Smooth muscle cell of the brain vasculature (primary cell): ENCODE measurements around the gene SRXN1.
A peak's percentile ranks its signal among the peaks of the same experiment; 100 is the strongest.
"Not testable (repeated sequence)": the region's sequence is repeated elsewhere in the genome, so short reads cannot be mapped to it uniquely, and the experiment has no call there.

ENCODE experiments used
- DNase-seq: peaks from one replicate; pipeline ENCODE4 v3.0.0-alpha.2; 2012; ENCODE audit warnings: low read depth, low spot score

Gene SRXN1

DNA sequence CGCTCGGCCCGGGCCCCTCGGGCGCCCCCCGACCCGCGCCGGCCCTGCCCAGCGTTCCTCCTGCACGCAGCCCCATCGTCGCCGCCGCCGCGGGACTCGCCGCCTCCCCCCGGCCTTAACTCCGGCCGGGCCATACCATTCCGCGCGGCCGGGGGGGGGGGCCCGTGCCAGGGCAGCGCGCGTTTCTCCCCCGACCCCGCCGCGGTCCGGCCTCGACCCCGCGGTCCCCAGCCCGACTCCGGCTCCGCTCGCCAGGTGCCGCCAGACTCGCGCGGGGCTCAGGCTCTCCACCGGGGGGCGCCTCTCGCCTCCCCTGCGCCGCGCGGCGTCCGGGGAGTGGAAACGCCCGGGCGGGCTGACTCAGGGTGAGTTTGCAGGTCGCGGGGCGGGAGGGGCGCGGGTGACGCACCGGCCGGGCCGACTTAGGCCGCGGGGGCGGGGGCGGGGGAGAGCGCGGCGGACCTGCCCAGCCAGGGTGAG, at the start of gene SRXN1:
Gene SRXN1 (minus strand): TSS at position 91 of the 480 bp plus-strand sequence. CDS start 15 bp downstream, at position 76.
- peak; percentile 52 for DNase-seq

GRCh38 chr20:701401-702129, 48.6 kb upstream of the SRXN1 start:
- DNase-seq: no peak

DNA sequence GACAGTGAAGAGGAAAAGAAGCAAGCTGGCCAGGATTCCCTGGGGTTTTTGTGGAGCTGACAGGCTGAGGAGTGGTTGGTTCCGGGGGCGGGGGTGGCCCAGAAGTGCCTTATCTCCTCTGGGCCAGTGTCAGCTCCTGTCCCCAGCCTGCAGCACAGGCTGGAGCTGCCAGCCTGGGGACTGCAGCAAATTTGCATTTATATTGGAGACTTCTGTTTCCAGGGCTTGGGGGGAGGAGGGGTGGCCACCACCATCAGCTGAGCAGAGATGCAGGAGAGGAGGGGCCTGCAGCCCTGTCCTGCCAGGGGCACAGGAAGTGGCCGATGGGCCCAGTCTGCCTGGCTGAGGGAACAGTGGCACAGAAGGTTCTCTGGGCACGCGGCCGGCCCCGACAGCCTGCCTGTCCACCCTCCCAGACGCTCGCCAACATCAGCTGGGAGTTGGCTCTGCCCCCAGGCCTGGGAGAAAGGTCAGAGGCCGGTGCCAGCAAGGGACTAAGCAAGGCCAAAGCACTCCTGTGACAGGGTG, 46.9 kb upstream of the SRXN1 start:
- DNase-seq: no peak

DNA sequence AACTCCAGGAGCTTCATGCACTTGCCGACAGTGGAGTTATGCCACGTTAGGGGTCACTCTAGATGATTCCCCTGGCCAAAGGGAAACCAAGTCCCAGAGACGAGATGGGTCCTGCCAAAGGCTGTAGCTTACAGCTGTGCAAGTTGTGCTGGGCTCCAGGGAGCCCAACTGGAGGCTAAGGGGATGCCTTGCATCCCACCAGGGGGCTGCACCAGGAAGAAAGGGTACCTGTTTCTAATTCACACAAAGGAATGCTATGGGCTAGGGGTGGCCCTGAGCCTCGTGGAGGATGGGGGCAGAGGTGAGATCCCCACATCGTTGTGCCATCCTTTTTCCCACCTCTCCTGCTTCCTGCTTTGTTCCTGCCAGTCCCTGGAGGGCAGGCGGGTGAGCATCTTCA, 46.3 kb upstream of the SRXN1 start:
- no peak for DNase-seq

- no peak for DNase-seq
Measured at GRCh38 chr20:698276-698675, 45.3 kb upstream of the SRXN1 start.

DNA sequence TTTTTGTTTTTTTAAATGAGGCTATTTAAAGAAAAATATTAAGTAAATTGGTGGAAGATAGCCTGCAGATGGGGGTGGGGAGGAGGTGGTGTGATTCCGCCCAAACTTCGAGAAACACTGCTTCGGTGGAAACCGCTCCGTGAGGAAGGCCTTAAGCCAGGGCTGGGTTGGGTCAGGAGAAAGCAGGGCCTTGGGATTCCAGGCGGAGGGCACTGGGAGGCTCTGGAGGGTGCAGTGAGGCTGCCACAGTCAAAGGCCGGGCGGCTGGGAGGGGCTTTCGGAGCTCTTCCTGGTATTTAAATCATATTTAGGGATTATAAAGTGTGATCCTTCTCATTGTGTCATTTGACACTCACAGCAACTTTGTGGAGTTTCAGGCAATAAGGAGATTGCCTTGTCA, 44.8 kb upstream of the SRXN1 start:
- DNase-seq: no peak

GRCh38 chr20:695165-695866, 42.3 kb upstream of the SRXN1 start:
- DNase-seq: no peak

DNA sequence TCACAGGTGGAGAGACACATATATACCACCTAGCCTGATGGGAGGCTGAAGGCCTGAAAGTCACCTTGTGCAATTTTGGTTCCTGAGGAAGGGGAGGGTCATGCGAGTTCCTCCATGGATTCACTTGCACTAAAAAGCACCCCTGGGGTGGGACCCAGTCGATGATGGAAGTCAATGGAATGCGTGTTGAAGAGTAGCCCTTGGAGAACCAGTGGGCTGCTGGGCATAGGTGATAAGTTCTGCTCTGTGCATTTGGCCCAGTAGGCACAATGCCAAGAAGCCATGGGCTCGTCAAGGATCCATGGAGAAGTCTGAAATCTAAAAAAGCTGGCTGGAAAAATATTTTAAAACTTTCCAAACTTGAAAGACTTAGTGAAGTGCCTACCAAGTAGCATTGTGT, 41.5 kb upstream of the SRXN1 start:
- no peak for DNase-seq

DNA sequence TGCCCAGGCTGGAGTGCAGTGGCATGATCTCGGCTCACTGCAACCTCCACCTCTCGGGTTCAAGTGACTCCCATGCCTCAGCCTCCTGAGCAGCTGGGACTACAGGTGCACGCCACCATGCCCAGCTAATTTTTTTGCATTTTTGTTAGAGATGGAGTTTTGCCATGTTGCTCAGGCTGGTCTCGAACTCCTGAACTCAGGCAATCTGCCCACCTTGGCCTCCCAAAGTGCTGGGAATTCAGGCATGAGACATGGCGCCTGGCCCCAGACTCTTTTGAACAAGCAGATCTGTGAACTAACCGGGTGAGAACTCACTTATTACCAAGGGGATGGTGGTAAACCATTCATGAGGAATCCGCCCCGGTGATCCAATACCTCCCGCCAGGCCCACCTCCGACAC, 40.8 kb upstream of the SRXN1 start:
- DNase-seq: not testable (repeated sequence)

DNA sequence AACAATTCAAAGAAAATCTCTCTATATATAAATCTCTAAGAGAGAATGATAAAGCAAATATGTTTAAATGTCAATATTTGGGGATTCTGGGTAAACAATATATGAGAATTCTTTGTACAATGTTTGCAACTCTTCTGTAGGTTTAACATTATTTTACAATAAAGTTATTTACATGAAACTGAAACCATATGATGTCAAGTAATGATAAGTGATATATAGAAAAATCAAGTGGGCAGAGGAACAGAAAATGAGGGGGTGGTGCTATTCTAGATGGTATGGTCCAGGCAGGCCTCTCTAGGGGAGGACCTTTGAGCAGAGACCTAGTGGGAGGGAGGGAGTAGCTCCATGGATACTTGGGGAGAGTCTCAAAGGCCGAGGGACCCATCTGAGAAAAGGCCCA, 39.0 kb upstream of the SRXN1 start:
- DNase-seq: no peak

DNA sequence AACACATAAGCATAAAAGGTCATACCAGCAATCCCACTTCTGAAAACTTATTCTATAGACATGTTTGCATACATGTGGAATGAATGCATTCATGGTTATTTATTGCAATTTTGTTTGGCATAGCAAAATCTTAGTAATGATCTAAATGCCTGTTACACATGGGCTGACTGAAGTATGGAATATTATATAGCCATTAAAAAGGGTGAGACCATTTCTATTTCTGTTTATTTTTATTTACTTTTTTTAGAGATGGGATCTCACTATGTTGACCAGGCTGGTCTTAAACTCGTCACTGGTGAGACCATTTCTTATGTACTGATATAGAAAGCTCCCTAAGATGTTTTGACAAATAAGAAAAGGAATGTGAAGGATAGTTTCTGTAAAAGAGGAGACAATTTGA, 36.9 kb upstream of the SRXN1 start:
- DNase-seq: no peak

DNA sequence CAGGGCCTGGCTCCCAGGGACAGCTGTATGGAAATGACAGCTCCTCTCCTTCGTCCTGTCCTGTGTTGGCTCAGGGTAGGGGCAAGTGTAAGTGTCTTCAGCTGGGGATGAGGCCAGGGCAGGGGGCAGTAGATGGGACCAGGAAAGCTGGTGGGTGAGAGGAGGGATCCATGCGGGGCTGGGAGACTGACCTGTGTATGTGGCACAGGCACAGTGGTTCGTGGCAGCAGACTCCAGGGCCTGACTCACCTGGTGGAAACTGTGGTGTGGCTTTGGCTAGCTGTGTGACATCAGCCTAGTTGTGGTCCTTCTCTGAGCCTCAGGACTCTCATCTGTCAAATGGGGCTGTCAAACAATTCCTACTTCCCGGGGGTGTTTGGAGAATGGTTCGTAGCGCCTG, 36.3 kb upstream of the SRXN1 start:
- DNase-seq: no peak

DNA sequence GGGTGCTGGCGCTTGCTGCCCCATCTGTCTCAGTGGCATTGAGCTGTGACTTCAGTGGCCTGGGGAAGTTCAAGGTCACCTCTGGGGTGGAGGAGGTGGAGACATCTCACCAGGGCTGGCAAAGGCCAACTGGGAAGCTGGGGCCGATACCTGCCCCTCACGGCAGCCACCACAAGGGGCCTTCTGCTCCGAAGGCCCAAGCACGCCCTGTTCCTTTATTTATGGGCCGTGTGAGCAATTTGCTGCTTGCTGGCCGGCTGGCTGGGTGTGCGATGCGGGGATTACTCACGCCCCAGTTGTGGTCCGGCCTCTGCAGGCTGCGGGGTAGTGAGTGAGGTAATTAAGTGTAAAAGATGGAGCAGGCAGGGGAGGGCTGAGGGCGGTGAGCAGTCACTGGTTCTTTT, 35.8 kb upstream of the SRXN1 start:
- DNase-seq: no peak

DNA sequence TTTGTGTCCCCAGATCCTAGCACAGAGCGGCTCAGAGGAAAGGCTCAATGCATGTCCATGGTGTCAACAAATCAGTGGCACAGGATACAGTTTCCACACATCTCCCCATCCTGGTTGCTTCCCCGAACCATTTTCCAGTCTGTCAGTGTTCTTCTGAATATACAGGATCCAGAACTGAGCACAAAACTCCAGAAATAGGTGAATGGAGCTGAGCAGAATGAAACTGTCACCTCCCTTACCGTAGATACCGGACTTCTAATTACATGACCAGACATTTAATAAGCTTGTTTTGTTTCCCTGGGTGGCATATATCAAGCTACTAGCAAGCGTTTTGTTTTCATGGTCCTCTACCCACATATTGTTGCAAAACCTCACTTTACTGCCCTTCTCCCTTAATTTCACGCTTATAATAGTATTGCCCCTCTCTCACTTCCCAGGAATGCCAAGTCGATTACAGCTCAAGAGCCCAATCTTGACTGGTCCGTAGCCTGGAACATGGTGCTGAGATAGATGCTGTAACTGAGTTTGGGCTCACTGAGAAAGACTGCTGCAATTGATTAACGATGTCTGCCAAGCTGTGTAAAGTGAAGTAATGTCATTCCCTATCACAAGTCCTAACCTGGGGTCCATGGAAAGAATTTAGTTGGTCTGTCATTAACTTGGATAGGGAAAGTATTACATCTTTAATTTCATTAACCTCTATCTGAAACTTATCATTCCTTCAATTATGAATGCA, 34.6 kb upstream of the SRXN1 start:
- DNase-seq: no peak

GRCh38 chr20:684676-685319, 31.8 kb upstream of the SRXN1 start:
- DNase-seq: no peak

- no peak for DNase-seq
Measured at GRCh38 chr20:682123-682522, 29.1 kb upstream of the SRXN1 start.

- no peak for DNase-seq
Measured at GRCh38 chr20:680638-681187, 27.7 kb upstream of the SRXN1 start.

DNA sequence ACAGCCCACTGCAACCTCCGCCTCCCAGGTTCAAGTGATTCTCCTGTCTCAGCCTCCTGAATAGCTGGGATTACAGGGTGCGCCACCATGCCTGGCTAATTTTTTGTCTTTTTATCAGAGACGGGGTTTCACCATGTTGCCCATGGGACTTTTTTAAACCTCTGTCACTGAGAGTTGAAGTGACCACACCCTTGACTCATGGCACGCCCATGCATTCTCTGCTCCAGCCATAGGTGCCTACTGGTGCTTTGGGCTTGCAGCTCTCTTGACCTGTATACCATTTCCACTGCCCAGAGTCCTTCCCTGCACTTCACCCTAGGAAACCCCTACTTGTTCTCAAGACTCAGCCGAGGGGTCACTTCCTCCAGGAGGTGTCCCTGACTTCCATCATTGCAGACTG, 25.0 kb upstream of the SRXN1 start:
- no peak for DNase-seq

DNA sequence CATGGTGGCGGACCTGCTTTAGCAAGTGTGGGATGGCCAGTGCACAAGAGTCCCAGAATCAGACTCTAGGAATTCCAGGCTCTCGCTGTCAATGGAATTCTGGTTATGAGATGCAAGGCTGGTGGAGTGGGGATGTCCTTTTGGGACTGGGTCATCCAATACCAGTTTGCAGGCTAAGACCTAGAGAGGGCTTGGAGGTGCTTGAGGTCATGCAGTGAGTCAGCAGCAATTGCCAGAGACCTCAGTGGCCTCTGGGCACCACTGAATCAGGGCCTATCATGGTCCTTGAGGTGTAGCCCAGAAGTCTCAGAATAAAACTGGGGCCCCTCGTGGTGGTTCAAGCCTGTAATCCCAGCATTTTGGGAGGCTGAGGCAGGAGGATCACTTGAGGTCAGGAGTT, 24.0 kb upstream of the SRXN1 start:
- no peak for DNase-seq

- no peak for DNase-seq
Measured at GRCh38 chr20:676315-676937, 23.4 kb upstream of the SRXN1 start.
